ENCODE results near the gene OR7A5. TPM values are rescaled to one million over a fixed set of nuclear protein-coding genes. Genes with fewer than 3 reads are reported as not detected.

Gene OR7A5
- total RNA-seq, result not detected

GRCh38 chr19:14835011-14835410 is at the start of gene OR7A5, which contains the start of gene OR7C1:
Gene OR7A5, minus strand, starts transcription at chr19:14835185. Its CDS starts 6,944 bp downstream, at chr19:14828241.
Gene OR7C1, minus strand, starts transcription at chr19:14835185. Its CDS starts 35,049 bp downstream, at chr19:14800136.
- no peak for DNase-seq
- no peak for ATAC-seq (replicated peaks in 1 of 2)
- Mint-ChIP-seq H3K9me3 (peaks cover 0 to 1% of the 10 kb centered on the region in 2 donors), H3K27ac (no peak within 1 kb of the TSS), H3K4me1 (ENCODE audit: low read depth) (no peaks in the 10 kb centered on the region), H3K4me3 (no peak within 1 kb of the TSS), H3K36me3 (ENCODE audit: insufficient read depth in 2 of 2) (no peaks in the 10 kb centered on the region), H3K27me3 (ENCODE audit: low read depth) (peaks cover 4% of the 10 kb centered on the region)

GRCh38 chr19:14871619-14872230 is 36.7 kb upstream of the OR7A5 start:
- Mint-ChIP-seq H3K9me3 (no peaks in the 10 kb centered on the region), H3K4me3 (no peak overlapping the region), H3K36me3 (ENCODE audit: insufficient read depth in 2 of 2) (no peaks in the 10 kb centered on the region), H3K27me3 (ENCODE audit: low read depth) (peaks cover 27% of the 10 kb centered on the region), H3K27ac (no peak overlapping the region), H3K4me1 (ENCODE audit: low read depth) (no peaks in the 10 kb centered on the region)
- DNase-seq, result no peak
- no peak for ATAC-seq (replicated peaks in 1 of 2)

- H3K36me3 Mint-ChIP-seq (ENCODE audit: insufficient read depth in 2 of 2), result no peaks in the 10 kb centered on the region
- H3K27ac Mint-ChIP-seq, result no peak overlapping the region
- no peak for DNase-seq
- no peaks in the 10 kb centered on the region for H3K9me3 Mint-ChIP-seq
- no peaks in the 10 kb centered on the region for H3K4me1 Mint-ChIP-seq (ENCODE audit: low read depth)
- H3K4me3 Mint-ChIP-seq, result no peak overlapping the region
- no peak for ATAC-seq (replicated peaks in 1 of 2)
- H3K27me3 Mint-ChIP-seq (ENCODE audit: low read depth), result peaks cover 39% of the 10 kb centered on the region
Measured at GRCh38 chr19:14868497-14868896, 33.5 kb upstream of the OR7A5 start.

GRCh38 chr19:14848822-14849221 is 13.8 kb upstream of the OR7A5 start, which contains the start of gene OR7A10:
Gene OR7A10, minus strand, starts transcription at chr19:14848922. Its CDS starts 7,045 bp downstream, at chr19:14841877.
- no peak within 1 kb of the TSS for H3K4me3 Mint-ChIP-seq
- H3K36me3 Mint-ChIP-seq (ENCODE audit: insufficient read depth in 2 of 2), result no peaks in the 10 kb centered on the region
- ATAC-seq (replicated peaks in 1 of 2), result no peak
- no peaks in the 10 kb centered on the region for H3K9me3 Mint-ChIP-seq
- H3K27me3 Mint-ChIP-seq (ENCODE audit: low read depth), result peaks cover 40% of the 10 kb centered on the region
- no peak for DNase-seq
- no peaks in the 10 kb centered on the region for H3K4me1 Mint-ChIP-seq (ENCODE audit: low read depth)
- no peak within 1 kb of the TSS for H3K27ac Mint-ChIP-seq

GRCh38 chr19:14843578-14843977 is 8.6 kb upstream of the OR7A5 start:
- ATAC-seq (replicated peaks in 1 of 2), result no peak
- H3K4me1 Mint-ChIP-seq (ENCODE audit: low read depth), result no peaks in the 10 kb centered on the region
- H3K36me3 Mint-ChIP-seq (ENCODE audit: insufficient read depth in 2 of 2), result no peaks in the 10 kb centered on the region
- no peak overlapping the region for H3K27ac Mint-ChIP-seq
- peaks cover 46% of the 10 kb centered on the region for H3K27me3 Mint-ChIP-seq (ENCODE audit: low read depth)
- H3K9me3 Mint-ChIP-seq, result no peaks in the 10 kb centered on the region
- H3K4me3 Mint-ChIP-seq, result no peak overlapping the region
- DNase-seq, result no peak

GRCh38 chr19:14843169-14843568 is 8.2 kb upstream of the OR7A5 start:
- DNase-seq (no peak), ATAC-seq (replicated peaks in 1 of 2) (no peak)
- H3K9me3 Mint-ChIP-seq, result no peaks in the 10 kb centered on the region
- H3K27me3 Mint-ChIP-seq (ENCODE audit: low read depth), result peaks cover 44% of the 10 kb centered on the region
- H3K4me1 Mint-ChIP-seq (ENCODE audit: low read depth), result no peaks in the 10 kb centered on the region
- H3K4me3 Mint-ChIP-seq, result no peak overlapping the region
- H3K36me3 Mint-ChIP-seq (ENCODE audit: insufficient read depth in 2 of 2), result no peaks in the 10 kb centered on the region
- H3K27ac Mint-ChIP-seq, result no peak overlapping the region

- H3K36me3 Mint-ChIP-seq (ENCODE audit: insufficient read depth in 2 of 2), result no peaks in the 10 kb centered on the region
- H3K27ac Mint-ChIP-seq, result no peak overlapping the region
Measured at GRCh38 chr19:14840206-14840605, 5.2 kb upstream of the OR7A5 start.

GRCh38 chr19:14837391-14837790 is 2.4 kb upstream of the OR7A5 start:
- Mint-ChIP-seq H3K27ac (no peak overlapping the region), H3K4me1 (ENCODE audit: low read depth) (no peaks in the 10 kb centered on the region), H3K9me3 (peaks cover 0 to 1% of the 10 kb centered on the region in 2 donors), H3K27me3 (ENCODE audit: low read depth) (peaks cover 21% of the 10 kb centered on the region), H3K36me3 (ENCODE audit: insufficient read depth in 2 of 2) (no peaks in the 10 kb centered on the region), H3K4me3 (no peak overlapping the region)
- no peak for DNase-seq
- no peak for ATAC-seq (replicated peaks in 1 of 2)

More at GRCh38 chr19:14840206-14840605, 5.2 kb upstream of the OR7A5 start:
- no peak for DNase-seq
- Mint-ChIP-seq H3K9me3 (peaks cover 0 to 1% of the 10 kb centered on the region in 2 donors), H3K4me3 (no peak overlapping the region), H3K27me3 (ENCODE audit: low read depth) (peaks cover 40% of the 10 kb centered on the region), H3K4me1 (ENCODE audit: low read depth) (no peaks in the 10 kb centered on the region)
- ATAC-seq (replicated peaks in 1 of 2), result no peak

- no peaks in the 10 kb centered on the region for H3K9me3 Mint-ChIP-seq
- H3K4me1 Mint-ChIP-seq (ENCODE audit: low read depth), result no peaks in the 10 kb centered on the region
- ATAC-seq (replicated peaks in 1 of 2), result no peak
- no peak overlapping the region for H3K27ac Mint-ChIP-seq
- H3K27me3 Mint-ChIP-seq (ENCODE audit: low read depth), result peaks cover 22% of the 10 kb centered on the region
- no peak for DNase-seq
- no peaks in the 10 kb centered on the region for H3K36me3 Mint-ChIP-seq (ENCODE audit: insufficient read depth in 2 of 2)
- no peak overlapping the region for H3K4me3 Mint-ChIP-seq
Measured at GRCh38 chr19:14830702-14831101, 4.3 kb downstream of the OR7A5 start.

- no peaks in the 10 kb centered on the region for H3K36me3 Mint-ChIP-seq (ENCODE audit: insufficient read depth in 2 of 2)
- no peaks in the 10 kb centered on the region for H3K4me1 Mint-ChIP-seq (ENCODE audit: low read depth)
- peaks cover 22% of the 10 kb centered on the region for H3K27me3 Mint-ChIP-seq (ENCODE audit: low read depth)
- no peak overlapping the region for H3K4me3 Mint-ChIP-seq
- no peak for DNase-seq
- ATAC-seq (replicated peaks in 1 of 2), result no peak
- peaks cover 0 to 1% of the 10 kb centered on the region in 2 donors for H3K9me3 Mint-ChIP-seq
- H3K27ac Mint-ChIP-seq, result no peak overlapping the region
Measured at GRCh38 chr19:14826006-14826405, 9.0 kb downstream of the OR7A5 start.

- Mint-ChIP-seq H3K27me3 (ENCODE audit: low read depth) (peaks cover 11% of the 10 kb centered on the region), H3K27ac (no peak overlapping the region), H3K9me3 (peaks cover 0 to 1% of the 10 kb centered on the region in 2 donors), H3K4me3 (no peak overlapping the region), H3K4me1 (ENCODE audit: low read depth) (no peaks in the 10 kb centered on the region), H3K36me3 (ENCODE audit: insufficient read depth in 2 of 2) (no peaks in the 10 kb centered on the region)
- ATAC-seq (replicated peaks in 1 of 2) (no peak), DNase-seq (no peak)
Measured at GRCh38 chr19:14821937-14822336, 13.0 kb downstream of the OR7A5 start.

- DNase-seq (no peak), ATAC-seq (replicated peaks in 1 of 2) (no peak)
- H3K9me3 Mint-ChIP-seq, result no peaks in the 10 kb centered on the region
- H3K36me3 Mint-ChIP-seq (ENCODE audit: insufficient read depth in 2 of 2), result no peaks in the 10 kb centered on the region
- no peaks in the 10 kb centered on the region for H3K4me1 Mint-ChIP-seq (ENCODE audit: low read depth)
- H3K27me3 Mint-ChIP-seq (ENCODE audit: low read depth), result no peaks in the 10 kb centered on the region
- no peak overlapping the region for H3K4me3 Mint-ChIP-seq
- no peak overlapping the region for H3K27ac Mint-ChIP-seq
Measured at GRCh38 chr19:14818588-14818987, 16.4 kb downstream of the OR7A5 start.

GRCh38 chr19:14817052-14817451 is 17.9 kb downstream of the OR7A5 start:
- no peaks in the 10 kb centered on the region for H3K27me3 Mint-ChIP-seq (ENCODE audit: low read depth)
- no peaks in the 10 kb centered on the region for H3K4me1 Mint-ChIP-seq (ENCODE audit: low read depth)
- H3K4me3 Mint-ChIP-seq, result no peak overlapping the region
- no peaks in the 10 kb centered on the region for H3K9me3 Mint-ChIP-seq
- H3K36me3 Mint-ChIP-seq (ENCODE audit: insufficient read depth in 2 of 2), result no peaks in the 10 kb centered on the region
- no peak for ATAC-seq (replicated peaks in 1 of 2)
- no peak for DNase-seq
- no peak overlapping the region for H3K27ac Mint-ChIP-seq
